Stimulated activated CD8-positive, alpha-beta memory T cell treated with anti-CD3 and anti-CD28 coated beads, Interleukin-4, amount 100 ng/mL, for 24 hours (primary cell): ENCODE data around the gene SETD6.

Experiments used
- DNase-seq: peaks from one replicate; pipeline ENCODE4 v3.0.0-alpha.2; 2020; ENCODE audit warnings: low read depth

Gene SETD6

GRCh38 chr16:58494981-58495520, 20.3 kb upstream of the SETD6 start:
- peak; percentile 29 for DNase-seq

GRCh38 chr16:58495521-58496331, 19.6 kb upstream of the SETD6 start:
- no peak for DNase-seq

- DNase-seq: no peak
Measured at GRCh38 chr16:58497468-58497867, 17.8 kb upstream of the SETD6 start.

GRCh38 chr16:58497935-58498334, 17.4 kb upstream of the SETD6 start:
- DNase-seq: no peak

- no peak for DNase-seq
Measured at GRCh38 chr16:58498341-58499091, 16.8 kb upstream of the SETD6 start.

- DNase-seq: no peak
Measured at GRCh38 chr16:58499092-58499511, 16.2 kb upstream of the SETD6 start.

- DNase-seq: no peak
Measured at GRCh38 chr16:58499615-58500351, 15.5 kb upstream of the SETD6 start, which contains the start of gene NDRG4. Gene NDRG4 (plus strand): TSS chr16:58500143. CDS start chr16:58500249, 106 bp downstream.

- no peak for DNase-seq
Measured at GRCh38 chr16:58500430-58501241, 14.7 kb upstream of the SETD6 start.

GRCh38 chr16:58501242-58502131, 13.8 kb upstream of the SETD6 start:
- DNase-seq: no peak

GRCh38 chr16:58502217-58502921, 12.9 kb upstream of the SETD6 start:
- no peak for DNase-seq

- no peak for DNase-seq
Measured at GRCh38 chr16:58503166-58503862, 12.0 kb upstream of the SETD6 start.

GRCh38 chr16:58503863-58504688, 11.2 kb upstream of the SETD6 start:
- no peak for DNase-seq

GRCh38 chr16:58506241-58507194, 8.8 kb upstream of the SETD6 start:
- no peak for DNase-seq

- no peak for DNase-seq
Measured at GRCh38 chr16:58507195-58507962, 7.9 kb upstream of the SETD6 start.

- no peak for DNase-seq
Measured at GRCh38 chr16:58507963-58508670, 7.2 kb upstream of the SETD6 start.
